Hepatocyte (in vitro differentiated cells): Measurements from ENCODE around the gene F12. TPM values are rescaled to one million over a fixed set of nuclear protein-coding genes. Genes with fewer than 3 reads are reported as not detected.

Experiments used
- DNase-seq: peaks from one replicate; pipeline ENCODE4 v3.0.0-alpha.2; 2016; ENCODE audit warnings: low spot score
- H2AFZ ChIP-seq: fragments of 200-600 bp; sonication (generic); 2 replicates; pipeline ENCODE4 v1.6.0; 2016; ENCODE audit warnings: antibody characterized with exemption, mild to moderate bottlenecking
- H3K27ac ChIP-seq: fragments of 200-600 bp; sonication (generic); 2 replicates; pipeline ENCODE4 v1.5.1; 2016; ENCODE audit warnings: mild to moderate bottlenecking
- H3K27me3 ChIP-seq: fragments of 200-600 bp; sonication (generic); 2 replicates; pipeline ENCODE4 v1.6.1; 2016
- H3K36me3 ChIP-seq: fragments of 200-600 bp; sonication (generic); replicated peaks from 2 replicates; pipeline ENCODE4 v1.5.1; 2016; ENCODE audit warnings: low read depth; ENCODE audit not compliant: insufficient read depth
- H3K4me1 ChIP-seq: fragments of 200-600 bp; sonication (generic); 2 replicates; pipeline ENCODE4 v1.5.1; 2016; ENCODE audit warnings: mild to moderate bottlenecking, moderate library complexity; ENCODE audit not compliant: insufficient read depth
- H3K4me2 ChIP-seq: fragments of 200-600 bp; sonication (generic); 2 replicates; pipeline ENCODE4 v1.6.0; 2016
- H3K4me3 ChIP-seq: fragments of 200-600 bp; sonication (generic); 2 replicates; pipeline ENCODE4 v1.5.1; 2016; ENCODE audit warnings: mild to moderate bottlenecking
- H3K79me2 ChIP-seq: fragments of 200-600 bp; sonication (generic); 2 replicates; pipeline ENCODE4 v1.6.0; 2017; ENCODE audit warnings: mild to moderate bottlenecking
- H3K9me2 ChIP-seq: fragments of 200-600 bp; sonication (generic); replicated peaks from 2 replicates; pipeline ENCODE4 v1.6.0; 2017; ENCODE audit warnings: mild to moderate bottlenecking; ENCODE audit not compliant: insufficient read depth
- H3K9me3 ChIP-seq: fragments of 200-600 bp; sonication (generic); 2 replicates; pipeline ENCODE4 v1.5.1; 2016; ENCODE audit warnings: low read depth, mild to moderate bottlenecking
- H4K20me1 ChIP-seq: fragments of 200-600 bp; sonication (generic); 2 replicates; pipeline ENCODE4 v1.6.0; 2016; ENCODE audit warnings: mild to moderate bottlenecking; ENCODE audit not compliant: insufficient read depth, poor library complexity, severe bottlenecking
- EZH2 ChIP-seq: fragments of 200-600 bp; sonication (generic); IDR thresholded peaks from 2 replicates; pipeline ENCODE4 v1.6.1; 2016; ENCODE audit warnings: antibody characterized with exemption, mild to moderate bottlenecking, borderline replicate concordance
- EZH2phosphoT487 ChIP-seq: fragments of 200-600 bp; sonication (generic); IDR thresholded peaks from one replicate; pipeline ENCODE4 v1.6.1; 2018; ENCODE audit warnings: antibody characterized with exemption, mild to moderate bottlenecking, low read depth, moderate library complexity; ENCODE audit not compliant: unreplicated experiment, severe bottlenecking
- WGBS: methylation state at CpG from one replicate; pipeline ENCODE4 v1.1.6; 2016; ENCODE audit warnings: low lambda C conversion rate; ENCODE audit errors: missing lambda C conversion rate; 5-methylcytosine and 5-hydroxymethylcytosine counted together
- polyA plus RNA-seq: library from polyadenylated mRNA; unstranded; fragments of >200 nt; fragmentation: Nextera tagmentation; extraction: Ambion mirVana; gene quantifications from 2 replicates; pipeline ENCODE4 v1.2.1, GENCODE V29; 2016
- total RNA-seq: library from RNA; depleted of rRNA; stranded (reverse); fragments of >200 nt; gene quantifications from 2 replicates; pipeline ENCODE4 v1.2.3, GENCODE V29; 2014
- TF ChIP-seq, protein P1 (sequence below): fragments of 200-600 bp; sonication (generic); IDR thresholded peaks from 2 replicates; pipeline ENCODE4 v1.5.1; 2016; ENCODE audit warnings: antibody characterized with exemption, mild to moderate bottlenecking; ENCODE audit not compliant: poor library complexity

F12 gene
- total and polyA plus RNA-seq, 2 experiments from 2014 or later: 18.2 to 46.6 TPM

DNA sequence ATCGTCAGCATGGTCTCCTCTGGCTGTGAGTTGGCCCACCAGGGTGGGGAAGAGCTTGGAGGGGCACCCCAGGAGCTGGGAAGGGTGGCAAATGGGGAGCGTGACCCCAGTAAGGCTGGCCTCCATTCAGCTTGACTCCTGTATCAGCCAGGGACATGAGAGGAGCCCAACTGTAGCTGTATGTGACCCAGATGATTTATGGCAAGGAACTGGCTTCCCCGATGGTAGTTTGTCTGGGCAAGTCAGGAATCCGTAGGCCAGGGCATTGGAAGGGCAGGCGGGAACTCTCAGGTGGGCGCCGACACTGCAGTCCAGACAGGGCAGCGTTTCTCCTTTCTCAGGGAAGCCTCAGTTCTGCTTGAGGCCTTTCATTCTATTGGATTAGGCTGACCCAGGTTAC lies 22.8 kb downstream of the F12 start:
- Histone ChIP-seq H3K27ac (no peak overlapping the region), H3K4me1 (peaks cover 3% of the 10 kb centered on the region), H3K36me3 (no peaks in the 10 kb centered on the region), H3K79me2 (no peaks in the 10 kb centered on the region), H3K9me3 (no peaks in the 10 kb centered on the region), H4K20me1 (no peaks in the 10 kb centered on the region), H2AFZ (no peak overlapping the region), H3K9me2 (no peaks in the 10 kb centered on the region), H3K27me3 (no peaks in the 10 kb centered on the region), H3K4me3 (no peak overlapping the region), H3K4me2 (no peak overlapping the region)
- WGBS: 88% methylated on average over 8 of the region's 8 CpGs
- DNase-seq: no peak
- TF ChIP-seq EZH2: no peak
- TF ChIP-seq EZH2phosphoT487: no peak
- TF ChIP-seq, protein P1, sequence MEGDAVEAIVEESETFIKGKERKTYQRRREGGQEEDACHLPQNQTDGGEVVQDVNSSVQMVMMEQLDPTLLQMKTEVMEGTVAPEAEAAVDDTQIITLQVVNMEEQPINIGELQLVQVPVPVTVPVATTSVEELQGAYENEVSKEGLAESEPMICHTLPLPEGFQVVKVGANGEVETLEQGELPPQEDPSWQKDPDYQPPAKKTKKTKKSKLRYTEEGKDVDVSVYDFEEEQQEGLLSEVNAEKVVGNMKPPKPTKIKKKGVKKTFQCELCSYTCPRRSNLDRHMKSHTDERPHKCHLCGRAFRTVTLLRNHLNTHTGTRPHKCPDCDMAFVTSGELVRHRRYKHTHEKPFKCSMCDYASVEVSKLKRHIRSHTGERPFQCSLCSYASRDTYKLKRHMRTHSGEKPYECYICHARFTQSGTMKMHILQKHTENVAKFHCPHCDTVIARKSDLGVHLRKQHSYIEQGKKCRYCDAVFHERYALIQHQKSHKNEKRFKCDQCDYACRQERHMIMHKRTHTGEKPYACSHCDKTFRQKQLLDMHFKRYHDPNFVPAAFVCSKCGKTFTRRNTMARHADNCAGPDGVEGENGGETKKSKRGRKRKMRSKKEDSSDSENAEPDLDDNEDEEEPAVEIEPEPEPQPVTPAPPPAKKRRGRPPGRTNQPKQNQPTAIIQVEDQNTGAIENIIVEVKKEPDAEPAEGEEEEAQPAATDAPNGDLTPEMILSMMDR: no peak

- TF ChIP-seq EZH2phosphoT487 (no peak), EZH2 (no peak)
- TF ChIP-seq, protein P1: no peak
- Histone ChIP-seq H3K27ac (no peak overlapping the region), H3K79me2 (no peaks in the 10 kb centered on the region), H3K9me3 (no peaks in the 10 kb centered on the region), H3K4me1 (peaks cover 3% of the 10 kb centered on the region), H4K20me1 (no peaks in the 10 kb centered on the region), H3K36me3 (no peaks in the 10 kb centered on the region), H3K27me3 (no peaks in the 10 kb centered on the region), H3K4me3 (no peak overlapping the region), H2AFZ (no peak overlapping the region), H3K4me2 (no peak overlapping the region), H3K9me2 (no peaks in the 10 kb centered on the region)
- WGBS: 93% methylated on average over 9 of the region's 11 CpGs
- DNase-seq: no peak
These were observed 23.6 kb downstream of the F12 start for GRCh38 chr5:177385720-177386119.

GRCh38 chr5:177384134-177384533 lies 25.2 kb downstream of the F12 start, which contains the start of gene SLC34A1:
Gene SLC34A1, plus strand, starts transcription at chr5:177384434. Its CDS starts 1,308 bp downstream, at chr5:177385742.
- Histone ChIP-seq H3K4me1 (peaks cover 3% of the 10 kb centered on the region), H3K9me2 (no peaks in the 10 kb centered on the region), H3K4me2 (no peak within 1 kb of the TSS), H3K79me2 (no peaks in the 10 kb centered on the region), H3K27me3 (no peaks in the 10 kb centered on the region), H3K4me3 (no peak within 1 kb of the TSS), H4K20me1 (no peaks in the 10 kb centered on the region), H3K9me3 (no peaks in the 10 kb centered on the region), H3K27ac (no peak within 1 kb of the TSS), H2AFZ (no peak within 1 kb of the TSS), H3K36me3 (no peaks in the 10 kb centered on the region)
- TF ChIP-seq, protein P1: no peak
- TF ChIP-seq EZH2 (no peak), EZH2phosphoT487 (no peak)
- DNase-seq: no peak
- 84% methylated on average over 4 of the region's 4 CpGs for WGBS

- Histone ChIP-seq H3K4me1 (peaks cover 10% of the 10 kb centered on the region), H3K27me3 (no peaks in the 10 kb centered on the region), H3K4me3 (no peak overlapping the region), H3K9me2 (no peaks in the 10 kb centered on the region), H3K36me3 (no peaks in the 10 kb centered on the region), H3K4me2 (no peak overlapping the region), H2AFZ (no peak overlapping the region), H3K79me2 (no peaks in the 10 kb centered on the region), H3K27ac (no peak overlapping the region), H4K20me1 (no peaks in the 10 kb centered on the region), H3K9me3 (no peaks in the 10 kb centered on the region)
- no peak for DNase-seq
- TF ChIP-seq EZH2phosphoT487: no peak
- no peak for TF ChIP-seq EZH2
- TF ChIP-seq, protein P1: no peak
- WGBS: 94% methylated on average over 9 of the region's 9 CpGs
These were observed 26.2 kb downstream of the F12 start for GRCh38 chr5:177383181-177383580.
